Fibroblast of mammary gland (primary cell): Measurements from ENCODE around the gene GALNT17.

Experiments used
- DNase-seq: peaks from one replicate; pipeline ENCODE4 v3.0.0-alpha.2; 2010; ENCODE audit warnings: low read depth
- H3K4me3 ChIP-seq: 2 replicates; pipeline ENCODE4 v1.5.1; 2011; ENCODE audit warnings: low read depth, mild to moderate bottlenecking, low read length, moderate library complexity; ENCODE audit not compliant: control insufficient read depth
- TF ChIP-seq, protein P1 (sequence below): conservative IDR thresholded peaks from 2 replicates; pipeline ENCODE4 v1.5.1; 2011; ENCODE audit warnings: low read depth, low read length, inconsistent platforms; ENCODE audit not compliant: control insufficient read depth, insufficient read depth

Gene GALNT17

DNA sequence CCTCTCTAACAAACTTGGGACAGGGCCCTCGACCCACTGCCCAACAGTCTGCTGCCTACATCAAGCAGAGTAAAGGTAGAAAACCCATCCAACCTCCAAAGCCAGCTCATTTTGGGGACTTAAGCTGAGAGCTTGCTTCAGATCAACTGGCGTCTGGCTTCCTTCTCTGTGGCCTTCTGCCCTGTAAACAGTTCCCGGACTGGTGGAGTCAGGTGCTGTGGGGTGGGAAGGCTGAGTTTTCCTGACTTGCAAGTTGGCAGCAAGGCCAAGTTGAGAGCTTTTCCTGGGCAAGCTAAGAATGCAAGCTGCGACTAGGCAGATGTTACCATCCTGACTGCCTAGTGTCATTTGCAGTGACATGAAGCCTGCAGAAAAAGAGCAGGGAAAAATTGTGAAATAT is 3.7 kb downstream of the GALNT17 start:
- TF ChIP-seq, protein P1, sequence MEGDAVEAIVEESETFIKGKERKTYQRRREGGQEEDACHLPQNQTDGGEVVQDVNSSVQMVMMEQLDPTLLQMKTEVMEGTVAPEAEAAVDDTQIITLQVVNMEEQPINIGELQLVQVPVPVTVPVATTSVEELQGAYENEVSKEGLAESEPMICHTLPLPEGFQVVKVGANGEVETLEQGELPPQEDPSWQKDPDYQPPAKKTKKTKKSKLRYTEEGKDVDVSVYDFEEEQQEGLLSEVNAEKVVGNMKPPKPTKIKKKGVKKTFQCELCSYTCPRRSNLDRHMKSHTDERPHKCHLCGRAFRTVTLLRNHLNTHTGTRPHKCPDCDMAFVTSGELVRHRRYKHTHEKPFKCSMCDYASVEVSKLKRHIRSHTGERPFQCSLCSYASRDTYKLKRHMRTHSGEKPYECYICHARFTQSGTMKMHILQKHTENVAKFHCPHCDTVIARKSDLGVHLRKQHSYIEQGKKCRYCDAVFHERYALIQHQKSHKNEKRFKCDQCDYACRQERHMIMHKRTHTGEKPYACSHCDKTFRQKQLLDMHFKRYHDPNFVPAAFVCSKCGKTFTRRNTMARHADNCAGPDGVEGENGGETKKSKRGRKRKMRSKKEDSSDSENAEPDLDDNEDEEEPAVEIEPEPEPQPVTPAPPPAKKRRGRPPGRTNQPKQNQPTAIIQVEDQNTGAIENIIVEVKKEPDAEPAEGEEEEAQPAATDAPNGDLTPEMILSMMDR: no peak
- DNase-seq: no peak
- H3K4me3 ChIP-seq: no peak overlapping the region

DNA sequence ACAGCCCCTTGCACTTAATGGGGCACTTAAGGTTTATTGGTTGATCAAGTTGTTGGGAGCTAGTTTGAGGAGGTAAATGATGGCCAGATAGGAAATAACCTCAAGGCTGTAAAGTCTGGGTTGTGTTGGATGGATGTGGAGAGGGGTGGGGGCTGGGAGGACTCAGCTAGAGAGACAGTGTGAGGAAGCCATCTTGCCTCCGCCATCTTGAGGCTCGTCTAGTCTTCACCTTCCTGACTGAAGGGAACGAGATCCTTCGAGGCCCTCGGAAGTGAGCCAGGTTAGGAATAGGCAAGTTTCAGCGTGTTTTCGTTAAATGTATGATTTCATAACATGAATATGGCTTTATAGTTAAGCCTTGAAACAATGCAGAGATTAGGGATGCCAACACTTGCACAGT is 5.5 kb downstream of the GALNT17 start:
- TF ChIP-seq, protein P1: no peak
- H3K4me3 ChIP-seq: no peak overlapping the region
- DNase-seq: no peak

DNA sequence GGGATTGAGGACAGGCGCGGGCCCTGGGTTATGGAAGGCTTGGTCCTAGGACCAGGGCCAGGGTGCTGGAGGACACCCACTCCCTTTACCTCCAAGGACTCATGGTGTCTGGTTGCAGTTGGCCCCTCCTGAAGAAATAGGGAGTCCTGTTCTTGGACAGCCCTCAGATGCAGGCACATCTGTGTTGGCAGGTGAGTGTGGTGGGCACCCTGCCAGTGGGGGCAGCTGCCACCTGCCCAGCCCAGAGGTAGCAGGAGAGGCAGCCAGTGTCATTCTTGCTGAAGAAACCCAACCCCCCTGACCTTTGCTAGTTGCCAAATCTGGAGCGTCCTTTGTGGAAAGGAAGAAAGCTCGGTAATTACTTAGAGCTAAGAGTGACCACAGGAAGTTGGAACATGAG is 8.3 kb downstream of the GALNT17 start:
- no peak for DNase-seq
- H3K4me3 ChIP-seq: no peak overlapping the region
- TF ChIP-seq, protein P1: no peak

- no peak overlapping the region for H3K4me3 ChIP-seq
- TF ChIP-seq, protein P1: no peak
- DNase-seq: no peak
Observed at GRCh38 chr7:71144963-71145362, 13.0 kb downstream of the GALNT17 start.

GRCh38 chr7:71145906-71146901 is 14.3 kb downstream of the GALNT17 start:
- TF ChIP-seq, protein P1: no peak
- H3K4me3 ChIP-seq: no peak overlapping the region
- no peak for DNase-seq

- DNase-seq: no peak
- no peak overlapping the region for H3K4me3 ChIP-seq
Observed at GRCh38 chr7:71148098-71148497, 16.2 kb downstream of the GALNT17 start.

More at GRCh38 chr7:71148098-71148497, 16.2 kb downstream of the GALNT17 start:
- TF ChIP-seq, protein P1: no peak
